Endothelial cell of umbilical vein (primary cell): ENCODE measurements around the gene ECT2. TPM values are rescaled to one million over a fixed set of nuclear protein-coding genes. Genes with fewer than 3 reads are reported as not detected.
A peak's percentile ranks its signal among the peaks of the same experiment; 100 is the strongest.

ENCODE experiments used
- BruUV-seq: library from RNA; stranded (reverse); fragments of 400-500 nt; replicated peaks from 2 replicates; lab custom pipeline; 2021; lab: Mats Ljungman, UMichigan
- CTCF ChIA-PET: fragments of 300-600, 350-600 bp; sonication (Branson Sonifier 250); formaldehyde crosslinking; loops from one replicate; lab custom pipeline; 2021; ENCODE audit warnings: antibody characterized with exemption, inconsistent platforms; lab: Charles Lee
- POLR2A ChIA-PET: fragments of 300-600, 350-600 bp; sonication (Branson Sonifier 250); formaldehyde crosslinking; loops from one replicate; lab custom pipeline; 2021; ENCODE audit warnings: antibody characterized with exemption, inconsistent platforms; lab: Charles Lee
- DNase-seq: peaks from one replicate; pipeline ENCODE4 v3.0.0-alpha.2; 2011; ENCODE audit warnings: low read depth, low spot score
- FAIRE-seq: peaks from 2 replicates; lab custom pipeline; 2011; peaks lifted over from hg19 to GRCh38; lab: Jason Lieb, UNC
- H2AFZ ChIP-seq: 2 replicates; pipeline ENCODE4 v1.6.0; 2012; ENCODE audit warnings: low read depth, low read length, control low read depth, inconsistent platforms
- H3K27ac ChIP-seq: 2 replicates; pipeline ENCODE4 v1.5.1; 2011; ENCODE audit warnings: low read depth, mild to moderate bottlenecking, control low read depth, low read length, moderate library complexity; ENCODE audit not compliant: insufficient read depth
- H3K27me3 ChIP-seq, 2 experiments: 2 replicates each; pipeline versions ENCODE4 v1.6.0 to v1.6.1; 2011; ENCODE audit warnings: low read length in 2 of 2, mixed read lengths in 1 of 2; ENCODE audit not compliant: control insufficient read depth in 2 of 2, insufficient read depth in 2 of 2
- H3K36me3 ChIP-seq, 2 experiments: 2 replicates in 1 of 2; 3 replicates in 1 of 2; pipeline ENCODE4 v1.5.1; 2011; ENCODE audit warnings: low read length in 2 of 2, mild to moderate bottlenecking in 1 of 2, moderate library complexity in 1 of 2; ENCODE audit not compliant: control insufficient read depth in 2 of 2, insufficient read depth in 2 of 2; ENCODE audit errors: extremely low read depth in 1 of 2
- H3K4me1 ChIP-seq: 3 replicates; pipeline ENCODE4 v1.5.1; 2011; ENCODE audit warnings: mild to moderate bottlenecking, low read length; ENCODE audit not compliant: control insufficient read depth, insufficient read depth; ENCODE audit errors: extremely low read depth
- H3K4me2 ChIP-seq: 2 replicates; pipeline ENCODE4 v1.6.1; 2011; ENCODE audit warnings: low read length, control low read depth, mixed read lengths; ENCODE audit not compliant: insufficient read depth
- H3K4me3 ChIP-seq, 3 experiments: fragments of 200-600 bp in 1 of 3; sonication (generic), shearing (Covaris generic) in 1 of 3; replicated peaks in 1 of 3; 2 replicates each; pipeline ENCODE4 v1.5.1; 2011 to 2016; ENCODE audit warnings: control low read depth in 3 of 3, low read length in 3 of 3, mild to moderate bottlenecking in 2 of 3, inconsistent platforms in 1 of 3, low read depth in 1 of 3, moderate library complexity in 1 of 3; ENCODE audit not compliant: insufficient read depth in 1 of 3
- H3K79me2 ChIP-seq: 2 replicates; pipeline ENCODE4 v1.6.0; 2012; ENCODE audit warnings: low read length, inconsistent platforms; ENCODE audit not compliant: control insufficient read depth, insufficient read depth
- H3K9ac ChIP-seq: replicated peaks from 2 replicates; pipeline ENCODE3; 2011; ENCODE audit warnings: low read length, control low read depth; ENCODE audit not compliant: insufficient read depth; ENCODE audit errors: extremely low read depth
- H3K9me1 ChIP-seq: replicated peaks from 3 replicates; pipeline ENCODE4 v1.6.0; 2011; ENCODE audit warnings: mild to moderate bottlenecking, low read length; ENCODE audit not compliant: control insufficient read depth, insufficient read depth; ENCODE audit errors: extremely low read depth
- H3K9me3 ChIP-seq: replicated peaks from 2 replicates; pipeline ENCODE4 v1.5.1; 2012; ENCODE audit warnings: low read length, inconsistent platforms; ENCODE audit not compliant: control insufficient read depth, insufficient read depth
- H4K20me1 ChIP-seq: replicated peaks from 2 replicates; pipeline ENCODE3; 2011; ENCODE audit warnings: mild to moderate bottlenecking, low read length; ENCODE audit not compliant: control insufficient read depth, insufficient read depth; ENCODE audit errors: extremely low read depth
- CTCF ChIP-seq, 2 donors: IDR thresholded peaks; 1 replicate in 1 of 2; 2 replicates in 1 of 2; pipeline ENCODE4 v1.5.1; 2011; ENCODE audit warnings: low read length in 2 of 2, mild to moderate bottlenecking in 2 of 2, moderate library complexity in 2 of 2, control low read depth in 1 of 2, inconsistent platforms in 1 of 2, low read depth in 1 of 2; ENCODE audit not compliant: insufficient read depth in 1 of 2; ENCODE audit errors: extremely low read depth in 1 of 2
- EZH2 ChIP-seq: IDR thresholded peaks from 2 replicates; pipeline ENCODE4 v1.6.1; 2012; ENCODE audit warnings: borderline replicate concordance, low read depth, mild to moderate bottlenecking, moderate library complexity, low read length, inconsistent platforms; ENCODE audit not compliant: severe bottlenecking
- FOS ChIP-seq: IDR thresholded peaks from 2 replicates; pipeline ENCODE4 v1.6.1; 2011; ENCODE audit warnings: mild to moderate bottlenecking, low read length, moderate library complexity, borderline replicate concordance; ENCODE audit not compliant: insufficient read depth
- GATA2 ChIP-seq: IDR thresholded peaks from 2 replicates; pipeline ENCODE4 v1.7.0; 2011; ENCODE audit warnings: low read depth, mild to moderate bottlenecking, moderate library complexity, mixed read lengths, low read length; ENCODE audit not compliant: insufficient read length, insufficient read depth
- JUN ChIP-seq: IDR thresholded peaks from 2 replicates; pipeline ENCODE4 v1.6.1; 2011; ENCODE audit warnings: borderline replicate concordance, low read depth; ENCODE audit not compliant: insufficient read length, insufficient read depth
- MAX ChIP-seq: IDR thresholded peaks from 2 replicates; pipeline ENCODE4 v1.6.1; 2011; ENCODE audit not compliant: insufficient read depth, insufficient read length
- MYC ChIP-seq: IDR thresholded peaks from one replicate; pipeline ENCODE4 v1.6.1; 2011; ENCODE audit warnings: mild to moderate bottlenecking, low read depth, low read length
- POLR2A ChIP-seq: IDR thresholded peaks from 2 replicates; pipeline ENCODE4 v1.6.1; 2012; ENCODE audit warnings: low read depth, mild to moderate bottlenecking, control low read depth, low read length
- POLR2AphosphoS5 ChIP-seq: IDR thresholded peaks from 2 replicates; pipeline ENCODE4 v1.6.1; 2012; ENCODE audit warnings: low read depth, mild to moderate bottlenecking, control low read depth, low read length, moderate library complexity; ENCODE audit not compliant: insufficient read depth
- dilution Hi-C: fragments of 300-500 bp; cut with MboI; formaldehyde crosslinking; loops from one replicate; pipeline ENCODE4 v1.15.0; 2019; ENCODE audit warnings: low sequenced_read_pairs; ENCODE audit not compliant: extremely low pct_ligation_motif_present
- intact Hi-C: fragments of 100-400 bp; cut with micrococcal nuclease; formaldehyde crosslinking; loops from one replicate; pipeline ENCODE4 v1.10.0; 2022
- polyA plus RNA-seq, 4 experiments: library from polyadenylated mRNA; depleted of rRNA in 3 of 4; stranded (reverse) in 3 of 4; unstranded in 1 of 4; fragments of >200 nt; gene quantifications; 2 replicates each; pipeline versions ENCODE4 v1.2.1 to v1.2.3, GENCODE V29; 2011 to 2012; ENCODE audit warnings: missing spikeins in 1 of 4
- total RNA-seq: library from RNA; stranded (reverse); gene quantifications from 2 replicates; pipeline ENCODE4 v1.2.3, GENCODE V29; 2021

Gene ECT2
- total and polyA plus RNA-seq, 2 donors (not counting 3 experiments of a cell fraction or from before 2014, with no cell fraction given) = 10.3 to 47.5 TPM

GRCh38 chr3:172869368-172869771, 118.8 kb downstream of the ECT2 start:
- Histone ChIP-seq H3K4me3 (no peak overlapping the region), H3K4me1 (peaks cover 26% of the 10 kb centered on the region), H3K9ac (no peak overlapping the region), H3K36me3 (no peaks in the 10 kb centered on the region), H3K9me3 (no peaks in the 10 kb centered on the region), H3K79me2 (no peaks in the 10 kb centered on the region), H3K27ac (peak overlapping the region; percentile 19), H3K4me2 (peak overlapping the region; percentile 45), H2AFZ (peak overlapping the region; percentile 70), H4K20me1 (no peaks in the 10 kb centered on the region), H3K27me3 (no peaks in the 10 kb centered on the region), H3K9me1 (no peaks in the 10 kb centered on the region)
- no peak for FAIRE-seq
- ChIA-PET CTCF (interaction anchor here (1.2 kb wide), 1 partner anchor 34 kb away, joined by 3 read pairs; no protein-coding TSS in a partner anchor), POLR2A (no interaction called here)
- DNase-seq = no peak
- intact Hi-C loops = loop anchor here (2.0 kb wide), 1 partner anchor 25 kb away; no protein-coding TSS in a partner anchor
- no TSS peak for BruUV-seq
- TF ChIP-seq MYC (no peak), POLR2A (no peak), JUN (no peak), GATA2 (no peak), CTCF (IDR thresholded peaks at IDR 0.05; ENCODE audit: extremely low read depth in 1 of 2, insufficient read depth in 1 of 2, low read depth in 1 of 2, low read length in 2 of 2) (no peak), FOS (no peak), EZH2 (no peak), MAX (no peak), POLR2AphosphoS5 (no peak)
- dilution Hi-C loops = no loop called here
